Measurements from ENCODE around the gene FAM117B.

GRCh38 chr2:202700075-202700901 is 65.5 kb downstream of the FAM117B start:
- TF ChIP-seq CTCF (conservative IDR thresholded peaks at IDR 0.05 in 1 of 2, IDR thresholded peaks at IDR 0.05 in 1 of 2; ENCODE audit: extremely low read depth in 1 of 2, insufficient read depth in 1 of 2, low read depth in 1 of 2, low read length in 2 of 2) (no peak), EZH2 (IDR thresholded peaks at IDR 0.05; ENCODE audit: borderline replicate concordance, low read length) (no peak)
